Activated CD4-positive, alpha-beta memory T cell treated with anti-CD3 and anti-CD28 coated beads for 36 hours (primary cell): ENCODE measurements around the gene SERINC3. TPM values are rescaled to one million over a fixed set of nuclear protein-coding genes. Genes with fewer than 3 reads are reported as not detected.
A peak's percentile ranks its signal among the peaks of the same experiment; 100 is the strongest.
"Not testable (repeated sequence)": the region's sequence is repeated elsewhere in the genome, so short reads cannot be mapped to it uniquely, and the experiment has no call there.

Experiments used
- CTCF ChIA-PET: fragments of 350-600 bp; sonication (Branson Sonifier 250); formaldehyde crosslinking; loops from one replicate; lab custom pipeline; 2021; ENCODE audit warnings: antibody characterized with exemption, inconsistent platforms; lab: Charles Lee
- POLR2A ChIA-PET: fragments of 350-600 bp; sonication (Branson Sonifier 250); formaldehyde crosslinking; loops from one replicate; lab custom pipeline; 2021; ENCODE audit warnings: antibody characterized with exemption; lab: Charles Lee
- DNase-seq: peaks from one replicate; pipeline ENCODE4 v3.0.0-alpha.2; 2020
- H3K27ac Mint-ChIP-seq: one replicate; pipeline ENCODE4 v1.8.0; 2021; ENCODE audit warnings: mixed read lengths
- H3K27me3 Mint-ChIP-seq: one replicate; pipeline ENCODE4 v1.8.0; 2021; ENCODE audit warnings: mixed read lengths
- H3K36me3 Mint-ChIP-seq: one replicate; pipeline ENCODE4 v1.8.0; 2021; ENCODE audit warnings: mixed read lengths
- H3K4me1 Mint-ChIP-seq: one replicate; pipeline ENCODE4 v1.8.0; 2021; ENCODE audit warnings: low read depth, mixed read lengths
- H3K4me3 Mint-ChIP-seq: one replicate; pipeline ENCODE4 v1.8.0; 2021; ENCODE audit warnings: mild to moderate bottlenecking, mixed read lengths
- H3K9me3 Mint-ChIP-seq: one replicate; pipeline ENCODE4 v1.8.0; 2021; ENCODE audit warnings: mixed read lengths
- intact Hi-C: fragments of 100-400 bp; cut with micrococcal nuclease; formaldehyde crosslinking; loops from one replicate; pipeline ENCODE4 v1.15.1; 2023
- total RNA-seq, 2 experiments: library from RNA; stranded (reverse); gene quantifications; one replicate each; pipeline ENCODE4 v1.2.3, GENCODE V29; 2021

SERINC3 gene
- 10 to 100 TPM; 57.3 to 58.6 TPM for total RNA-seq

DNA sequence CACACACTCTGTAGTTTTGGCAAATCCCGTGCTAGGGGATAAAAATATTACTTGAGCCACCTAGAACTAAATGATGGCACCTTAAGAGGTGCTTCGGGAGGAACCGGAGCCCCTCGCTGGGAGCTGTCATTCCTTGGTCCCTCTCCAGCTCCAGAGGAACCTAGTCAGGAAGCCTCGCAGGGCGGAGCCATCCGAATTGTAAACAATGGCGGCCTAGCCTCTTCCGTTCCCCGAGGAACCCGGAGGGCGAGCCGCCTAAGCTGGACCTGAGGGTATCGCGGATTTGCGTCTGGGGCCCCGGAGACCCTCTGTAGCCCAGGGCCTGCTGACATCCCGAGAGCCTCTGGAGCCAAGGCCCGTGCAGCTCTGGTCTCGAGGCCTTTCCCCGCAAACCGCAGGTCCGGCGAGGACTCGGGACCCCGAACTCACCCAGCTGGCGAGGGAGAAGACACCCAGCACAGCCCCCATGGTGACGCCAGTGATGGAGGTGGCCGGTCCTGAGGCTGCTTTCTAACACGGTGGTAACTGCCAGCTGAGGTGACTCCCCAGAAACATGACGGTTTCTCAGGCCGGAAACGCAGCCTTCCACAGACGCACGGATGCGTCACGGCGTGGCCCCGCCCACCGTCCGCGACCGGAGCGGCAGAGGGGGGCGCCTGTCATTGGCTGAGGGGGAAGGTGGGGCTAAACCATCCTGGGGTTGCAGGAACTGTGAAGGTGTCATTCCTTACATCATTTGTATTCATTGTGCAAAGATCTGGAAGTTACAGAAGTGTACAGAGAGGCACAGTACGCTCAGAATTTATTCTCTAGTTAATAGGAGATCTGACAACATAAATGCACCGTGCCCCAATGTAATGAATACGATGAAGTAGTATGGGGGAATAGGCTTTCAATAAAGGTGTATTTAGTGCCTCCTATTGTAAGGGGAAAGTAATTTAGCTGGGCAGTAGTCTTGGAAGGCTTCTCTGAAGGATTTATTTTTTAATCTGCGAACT lies at the start of gene SERINC3:
Gene SERINC3, minus strand, starts transcription at position 587 of the 998 bp plus-strand sequence. Its CDS starts 119 bp downstream, at position 468.
- peak; percentile 98 for DNase-seq
- intact Hi-C loops, result loop anchor here (1.0 to 10.0 kb wide), 8 partner anchors 9 to 1064 kb away; partner anchors contain the start of genes OSER1, SRSF6 and STK4
- POLR2A ChIA-PET, result interaction anchor here (0.6 to 1.3 kb wide), 8 partner anchors 11 to 436 kb away, joined by 3 to 4 read pairs (median 3); partner anchors contain the start of gene TTPAL
- no peaks in the 10 kb centered on the region for H3K9me3 Mint-ChIP-seq
- H3K4me3 Mint-ChIP-seq, result peak within 1 kb of the TSS; percentile 83
- peak within 1 kb of the TSS; percentile 88 for H3K27ac Mint-ChIP-seq
- peaks cover 53% of the 10 kb centered on the region for H3K4me1 Mint-ChIP-seq
- H3K36me3 Mint-ChIP-seq, result no peaks in the 10 kb centered on the region
- no peaks in the 10 kb centered on the region for H3K27me3 Mint-ChIP-seq
- CTCF ChIA-PET, result interaction anchor here (0.8 to 2.2 kb wide), 8 partner anchors 12 to 211 kb away, joined by 3 to 10 read pairs (median 3); partner anchors contain the start of genes FITM2 and TTPAL

DNA sequence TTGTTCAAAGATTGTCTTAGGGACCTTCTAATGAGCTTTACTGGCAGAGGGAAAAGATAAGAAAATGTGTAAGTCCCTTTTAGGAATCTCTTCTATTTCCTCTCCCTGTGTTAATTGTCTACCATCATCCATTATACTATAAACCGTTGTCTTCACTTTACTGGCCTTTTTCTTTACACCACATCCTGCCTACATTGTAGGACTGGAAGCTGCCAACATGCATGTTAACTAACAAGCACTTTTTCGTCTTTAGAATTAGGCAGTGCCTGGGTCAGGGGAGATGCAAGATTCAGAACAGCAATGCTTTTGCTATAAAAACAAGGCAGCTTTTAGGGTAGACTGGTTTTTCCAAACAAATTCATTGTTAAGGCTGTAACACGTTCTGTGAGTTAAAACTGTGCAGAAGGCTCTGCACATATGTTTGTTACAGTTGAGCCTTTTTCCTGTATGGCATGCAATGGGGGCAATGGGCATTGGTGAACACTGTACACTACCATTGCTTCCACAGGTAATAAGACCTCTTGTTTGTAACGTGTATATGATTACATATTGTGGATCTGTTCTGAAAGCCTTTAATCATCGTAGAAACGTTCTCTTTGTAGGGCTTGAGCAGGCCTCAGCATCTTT lies 49.6 kb upstream of the SERINC3 start:
- peaks cover 8% of the 10 kb centered on the region for H3K4me1 Mint-ChIP-seq
- POLR2A ChIA-PET, result no interaction called here
- H3K27me3 Mint-ChIP-seq, result no peaks in the 10 kb centered on the region
- no peak overlapping the region for H3K4me3 Mint-ChIP-seq
- no peak for DNase-seq
- intact Hi-C loops, result no loop called here
- H3K27ac Mint-ChIP-seq, result no peak overlapping the region
- H3K36me3 Mint-ChIP-seq, result no peaks in the 10 kb centered on the region
- no peaks in the 10 kb centered on the region for H3K9me3 Mint-ChIP-seq
- CTCF ChIA-PET, result interaction anchor here (0.6 kb wide), 1 partner anchor 455 kb away, joined by 4 read pairs; no protein-coding TSS in a partner anchor

DNA sequence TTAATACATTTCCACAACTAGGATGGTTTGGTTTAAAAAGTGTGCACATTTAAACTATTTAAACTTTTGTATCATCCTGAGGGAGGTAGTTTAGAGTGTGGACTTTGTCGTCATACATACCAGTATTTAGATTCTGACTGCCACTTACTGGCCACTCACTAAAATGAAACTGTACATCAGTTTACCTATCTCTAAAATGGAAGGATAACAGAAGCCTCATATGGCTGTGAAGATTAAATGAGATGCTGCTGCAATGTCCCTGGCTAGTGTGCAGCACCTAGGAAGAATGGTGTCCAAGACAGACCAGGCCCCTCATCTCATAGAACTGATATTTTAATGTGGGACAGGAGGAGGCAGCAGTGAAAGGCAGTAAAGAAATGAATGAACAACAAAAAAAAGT lies 48.5 kb upstream of the SERINC3 start:
- H3K4me3 Mint-ChIP-seq, result no peak overlapping the region
- intact Hi-C loops, result no loop called here
- CTCF ChIA-PET, result no interaction called here

DNA sequence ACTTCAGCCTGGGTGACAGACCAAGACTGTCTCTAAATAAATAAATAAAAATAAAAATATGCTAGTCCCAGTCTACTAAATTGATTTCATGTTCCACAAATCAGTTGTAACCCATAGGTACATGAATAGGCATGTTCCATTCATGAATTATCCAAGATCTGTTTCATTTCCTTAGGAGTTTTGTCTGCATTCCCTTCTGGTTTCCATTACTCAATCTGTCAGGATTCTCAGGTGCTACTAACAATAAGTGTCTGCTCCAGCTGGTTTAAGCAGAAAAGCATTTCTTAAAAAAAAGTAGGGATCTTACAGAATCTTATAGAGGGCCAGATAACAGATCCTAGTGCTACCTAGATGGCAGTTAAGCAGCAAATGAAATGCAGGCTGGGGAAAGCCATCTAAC lies 44.9 kb upstream of the SERINC3 start:
- CTCF ChIA-PET, result interaction anchor here (1.2 kb wide), 1 partner anchor 44 kb away, joined by 6 read pairs; no protein-coding TSS in a partner anchor
- Mint-ChIP-seq H3K36me3 (no peaks in the 10 kb centered on the region), H3K4me3 (no peak overlapping the region), H3K27ac (no peak overlapping the region), H3K4me1 (peaks cover 2% of the 10 kb centered on the region), H3K27me3 (no peaks in the 10 kb centered on the region), H3K9me3 (no peaks in the 10 kb centered on the region)
- no peak for DNase-seq
- POLR2A ChIA-PET, result no interaction called here
- intact Hi-C loops, result no loop called here

More for the DNA sequence above, 48.5 kb upstream of the SERINC3 start:
- DNase-seq, result no peak
- POLR2A ChIA-PET, result interaction anchor here (0.6 kb wide), 1 partner anchor 98 kb away, joined by 3 read pairs; no protein-coding TSS in a partner anchor
- Mint-ChIP-seq H3K27me3 (no peaks in the 10 kb centered on the region), H3K36me3 (no peaks in the 10 kb centered on the region), H3K4me1 (peaks cover 2% of the 10 kb centered on the region), H3K9me3 (no peaks in the 10 kb centered on the region), H3K27ac (no peak overlapping the region)

DNA sequence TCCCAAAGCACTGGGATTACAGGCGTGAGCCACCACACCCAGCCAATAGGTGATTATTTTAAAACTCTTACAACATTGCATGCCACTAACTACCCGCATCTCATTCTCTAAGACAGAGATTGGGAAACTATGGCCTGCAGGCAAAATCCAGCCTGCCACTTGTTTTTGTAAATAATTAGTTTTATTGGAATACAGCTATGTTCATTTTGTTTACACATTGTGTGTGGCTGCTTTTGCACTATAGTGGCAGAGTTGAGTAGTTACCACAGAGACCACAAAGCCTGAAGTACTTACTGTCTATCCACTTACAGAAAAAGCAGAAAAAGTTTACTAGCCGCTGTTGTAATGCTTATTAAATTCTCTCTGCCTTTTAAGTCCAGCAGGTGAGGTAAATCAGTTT lies 44.1 kb upstream of the SERINC3 start:
- POLR2A ChIA-PET, result no interaction called here

DNA sequence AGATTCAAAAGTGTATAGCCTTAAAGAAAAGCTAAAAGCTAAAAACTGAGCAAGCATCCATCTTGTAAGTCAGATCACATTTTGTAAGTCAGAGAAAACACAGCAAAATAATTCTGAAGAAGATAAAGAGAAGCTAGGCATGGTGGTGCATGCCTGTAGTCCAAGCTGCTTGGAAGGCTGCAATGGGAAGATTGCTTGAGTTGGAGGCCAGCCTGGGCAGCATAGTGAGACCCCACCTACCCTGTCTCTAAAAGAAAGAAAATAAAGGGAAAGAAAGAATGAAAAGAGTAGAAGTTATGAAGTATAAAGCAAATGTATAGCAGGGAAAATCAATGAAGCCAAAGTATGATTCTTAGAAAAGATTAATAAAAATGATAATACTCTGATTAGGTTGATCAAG lies 40.0 kb upstream of the SERINC3 start:
- DNase-seq, result no peak
- CTCF ChIA-PET, result interaction anchor here (1.5 kb wide), 1 partner anchor 48 kb away, joined by 4 read pairs; no protein-coding TSS in a partner anchor
- H3K4me1 Mint-ChIP-seq, result no peaks in the 10 kb centered on the region
- H3K27me3 Mint-ChIP-seq, result peaks cover 2% of the 10 kb centered on the region
- H3K36me3 Mint-ChIP-seq, result no peaks in the 10 kb centered on the region
- POLR2A ChIA-PET, result no interaction called here
- H3K9me3 Mint-ChIP-seq, result no peaks in the 10 kb centered on the region
- no peak overlapping the region for H3K4me3 Mint-ChIP-seq
- no peak overlapping the region for H3K27ac Mint-ChIP-seq
- intact Hi-C loops, result no loop called here

More for the DNA sequence above, 44.1 kb upstream of the SERINC3 start:
- Mint-ChIP-seq H3K27me3 (no peaks in the 10 kb centered on the region), H3K4me1 (no peaks in the 10 kb centered on the region), H3K9me3 (no peaks in the 10 kb centered on the region), H3K4me3 (no peak overlapping the region), H3K27ac (no peak overlapping the region), H3K36me3 (no peaks in the 10 kb centered on the region)
- DNase-seq, result no peak
- intact Hi-C loops, result no loop called here
- CTCF ChIA-PET, result no interaction called here

DNA sequence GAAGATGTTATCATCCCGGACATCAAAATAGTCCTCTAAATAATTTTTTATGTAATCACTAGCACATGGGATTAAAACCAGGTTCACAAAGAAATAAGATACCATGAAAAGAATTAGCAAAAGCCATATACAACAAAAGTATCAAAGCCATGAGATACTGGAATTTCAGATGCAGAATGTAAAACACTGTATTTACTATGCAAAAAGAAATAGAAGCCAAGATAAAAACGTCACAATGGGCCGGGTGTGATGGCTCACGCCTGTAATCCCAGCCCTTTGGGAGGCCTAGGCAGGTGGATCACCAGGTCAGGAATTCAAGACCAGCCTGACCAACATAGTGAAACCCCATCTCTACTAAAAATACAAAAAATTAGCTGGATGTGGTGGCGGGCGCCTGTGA lies 38.9 kb upstream of the SERINC3 start:
- H3K27ac Mint-ChIP-seq, intact Hi-C loops, DNase-seq, H3K4me1 Mint-ChIP-seq, POLR2A ChIA-PET, CTCF ChIA-PET, H3K36me3 Mint-ChIP-seq, H3K27me3 Mint-ChIP-seq, H3K9me3 Mint-ChIP-seq, H3K4me3 Mint-ChIP-seq: not testable (repeated sequence)

DNA sequence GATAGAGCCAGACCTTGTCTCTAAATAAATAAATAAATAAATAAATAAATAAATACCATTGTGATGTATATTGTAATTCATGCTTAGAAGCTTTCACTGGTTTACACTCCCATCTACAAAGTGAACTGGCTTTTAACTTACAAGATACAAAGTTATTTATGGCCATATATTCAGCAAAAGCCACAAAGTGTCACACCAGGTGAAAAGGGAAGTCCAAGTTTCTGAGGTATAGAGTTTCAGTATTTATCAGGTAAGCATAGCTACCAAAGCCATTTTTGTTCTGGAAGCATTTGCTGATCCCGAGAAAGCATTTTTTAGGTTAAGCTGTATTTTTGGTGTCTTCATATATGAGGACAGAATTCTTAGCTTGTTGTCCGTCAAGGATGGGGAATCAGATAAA lies 38.4 kb upstream of the SERINC3 start:
- Mint-ChIP-seq H3K4me1 (no peaks in the 10 kb centered on the region), H3K9me3 (no peaks in the 10 kb centered on the region), H3K36me3 (no peaks in the 10 kb centered on the region), H3K4me3 (no peak overlapping the region), H3K27ac (no peak overlapping the region), H3K27me3 (peaks cover 2% of the 10 kb centered on the region)
- DNase-seq, result no peak
- ChIA-PET CTCF (interaction anchor here (0.7 kb wide), 1 partner anchor 209 kb away, joined by 4 read pairs; no protein-coding TSS in a partner anchor), POLR2A (no interaction called here)
- intact Hi-C loops, result no loop called here

DNA sequence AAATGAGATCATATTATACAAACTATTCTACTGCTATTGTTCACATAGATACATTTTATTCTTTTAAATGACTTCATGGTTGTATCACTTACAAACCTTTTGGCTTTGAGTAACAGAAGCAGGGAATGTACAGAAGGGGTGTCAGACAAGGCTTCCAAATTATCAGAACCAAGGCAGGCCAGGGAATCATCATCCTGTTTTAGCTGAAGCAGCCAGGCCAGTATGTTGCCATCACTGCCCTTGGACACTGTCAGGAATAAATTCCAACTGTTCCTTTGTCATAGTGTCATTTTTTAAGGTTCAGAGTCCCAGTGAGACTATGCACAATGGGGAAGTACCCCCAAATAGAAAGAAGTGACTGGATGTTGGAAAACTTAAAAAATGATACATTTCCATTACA lies 37.4 kb upstream of the SERINC3 start:
- H3K4me1 Mint-ChIP-seq, result no peaks in the 10 kb centered on the region
- no peaks in the 10 kb centered on the region for H3K9me3 Mint-ChIP-seq
- intact Hi-C loops, result no loop called here
- no peak overlapping the region for H3K27ac Mint-ChIP-seq
- ChIA-PET CTCF (no interaction called here), POLR2A (no interaction called here)
- peaks cover 2% of the 10 kb centered on the region for H3K27me3 Mint-ChIP-seq
- no peaks in the 10 kb centered on the region for H3K36me3 Mint-ChIP-seq
- H3K4me3 Mint-ChIP-seq, result no peak overlapping the region
- DNase-seq, result no peak

DNA sequence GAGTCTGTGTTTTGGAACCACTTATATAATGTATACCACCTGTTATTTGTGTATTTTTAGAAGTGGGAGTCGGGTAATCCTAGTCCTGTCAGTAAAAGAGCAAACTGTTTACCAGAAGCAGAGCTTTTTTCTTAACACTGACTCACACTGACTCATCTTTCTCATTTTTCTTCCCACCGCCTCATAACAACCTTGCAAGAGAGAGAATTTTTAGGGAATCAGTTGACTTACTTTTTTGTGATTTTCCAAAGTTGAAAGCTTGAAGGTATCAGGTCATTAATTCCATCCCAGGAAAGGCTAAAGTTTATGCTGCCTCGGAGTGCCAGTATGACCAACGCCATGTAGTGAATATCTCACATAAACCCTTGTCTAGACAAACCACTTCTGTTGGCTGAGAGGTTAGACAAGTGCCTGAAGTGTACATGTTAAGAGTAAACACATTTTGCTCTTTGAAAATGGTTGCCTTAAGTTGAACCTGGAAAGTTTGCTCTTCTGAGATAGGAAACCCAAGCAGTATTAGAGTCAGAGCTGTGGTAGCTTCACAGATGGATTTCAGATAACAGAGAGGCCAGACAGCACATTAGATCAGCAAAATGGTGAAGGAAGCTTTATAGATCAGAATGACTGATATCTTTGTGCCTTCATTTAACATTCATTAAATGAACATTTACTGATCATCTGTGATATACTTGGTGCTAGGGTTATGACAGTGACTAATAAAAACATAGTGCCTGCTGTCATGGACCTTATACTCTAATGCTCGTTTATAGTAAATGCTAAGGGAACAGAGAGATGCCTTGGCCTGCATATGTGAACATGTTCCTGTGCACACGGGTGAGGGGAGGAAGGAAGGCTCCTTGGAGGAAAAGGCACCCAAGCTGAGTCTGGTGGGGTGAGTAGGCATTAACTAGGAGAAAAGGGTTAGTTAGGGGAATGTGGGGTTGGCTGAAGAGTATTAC lies 31.4 kb upstream of the SERINC3 start:
- no peak for DNase-seq
- no peaks in the 10 kb centered on the region for H3K9me3 Mint-ChIP-seq
- intact Hi-C loops, result loop anchor here (2.0 to 5.0 kb wide), 3 partner anchors 24 to 56 kb away; partner anchors contain the start of gene SERINC3
- no peaks in the 10 kb centered on the region for H3K27me3 Mint-ChIP-seq
- H3K4me3 Mint-ChIP-seq, result no peak overlapping the region
- ChIA-PET POLR2A (interaction anchor here (1.1 kb wide), 1 partner anchor 78 kb away, joined by 3 read pairs; no protein-coding TSS in a partner anchor), CTCF (interaction anchor here (1.0 kb wide), 1 partner anchor 32 kb away, joined by 3 read pairs; no protein-coding TSS in a partner anchor)
- peak overlapping the region; percentile 65 for H3K27ac Mint-ChIP-seq
- H3K4me1 Mint-ChIP-seq, result peaks cover 16% of the 10 kb centered on the region
- no peaks in the 10 kb centered on the region for H3K36me3 Mint-ChIP-seq

DNA sequence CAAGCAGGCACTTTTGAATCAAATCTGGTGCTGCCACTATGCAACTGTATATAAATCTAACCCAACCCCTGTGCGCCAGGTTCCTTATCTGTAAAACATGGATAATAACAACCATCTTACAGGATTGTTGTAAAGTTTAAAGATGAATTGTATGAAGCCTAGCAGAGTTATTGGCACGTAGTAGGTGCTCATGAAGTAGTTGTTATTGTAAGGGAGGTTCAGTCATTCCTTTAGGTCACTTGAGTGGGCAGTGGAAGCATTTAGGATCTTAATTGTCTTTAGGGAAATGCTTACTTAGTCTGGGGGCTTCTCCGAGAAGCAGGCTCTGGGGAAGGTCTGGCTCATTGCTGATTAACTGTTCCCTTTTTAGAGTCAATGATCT lies 30.7 kb upstream of the SERINC3 start:
- intact Hi-C loops, result loop anchor here (2.0 to 5.0 kb wide), 3 partner anchors 24 to 55 kb away; partner anchors contain the start of gene SERINC3
- H3K4me3 Mint-ChIP-seq, result no peak overlapping the region
- H3K27ac Mint-ChIP-seq, result peak overlapping the region; percentile 65
- no peaks in the 10 kb centered on the region for H3K36me3 Mint-ChIP-seq
- H3K9me3 Mint-ChIP-seq, result no peaks in the 10 kb centered on the region
- H3K4me1 Mint-ChIP-seq, result peaks cover 16% of the 10 kb centered on the region
- no peaks in the 10 kb centered on the region for H3K27me3 Mint-ChIP-seq
- ChIA-PET CTCF (interaction anchor here (1.0 kb wide), 1 partner anchor 31 kb away, joined by 3 read pairs; no protein-coding TSS in a partner anchor), POLR2A (no interaction called here)
- DNase-seq, result no peak
